Keratinocyte (primary cell): Measurements from ENCODE around the gene IL11RA. TPM values are rescaled to one million over a fixed set of nuclear protein-coding genes. Genes with fewer than 3 reads are reported as not detected.

Experiments
- DNase-seq: peaks from one replicate; pipeline ENCODE4 v3.0.0-alpha.2; 2011; ENCODE audit warnings: low read depth, missing footprints, low spot score
- FAIRE-seq: peaks from 2 replicates; lab custom pipeline; 2011; peaks lifted over from hg19 to GRCh38; lab: Jason Lieb, UNC
- H2AFZ ChIP-seq: 2 replicates; pipeline ENCODE4 v1.6.0; 2012; ENCODE audit warnings: low read length, control low read depth, inconsistent platforms; ENCODE audit not compliant: control insufficient read depth
- H3K27ac ChIP-seq: 2 replicates; pipeline ENCODE4 v1.5.1; 2011; ENCODE audit warnings: low read length; ENCODE audit not compliant: control insufficient read depth, insufficient read depth
- H3K27me3 ChIP-seq: 3 replicates; pipeline ENCODE4 v1.6.0; 2011; ENCODE audit warnings: low read length; ENCODE audit not compliant: control insufficient read depth, insufficient read depth; ENCODE audit errors: extremely low read depth
- H3K36me3 ChIP-seq, 2 experiments: 2 replicates in 1 of 2; 3 replicates in 1 of 2; pipeline ENCODE4 v1.5.1; 2011; ENCODE audit warnings: low read length in 2 of 2, mild to moderate bottlenecking in 1 of 2; ENCODE audit not compliant: control insufficient read depth in 2 of 2, insufficient read depth in 2 of 2; ENCODE audit errors: extremely low read depth in 1 of 2
- H3K4me1 ChIP-seq: 3 replicates; pipeline ENCODE4 v1.5.1; 2011; ENCODE audit warnings: low read length; ENCODE audit not compliant: control insufficient read depth, insufficient read depth; ENCODE audit errors: extremely low read depth
- H3K4me2 ChIP-seq: 3 replicates; pipeline ENCODE4 v1.6.0; 2011; ENCODE audit warnings: low read depth, low read length; ENCODE audit not compliant: control insufficient read depth, insufficient read depth; ENCODE audit errors: extremely low read depth
- H3K4me3 ChIP-seq, 3 experiments: fragments of 200-600 bp in 1 of 3; sonication (generic) in 1 of 3; 2 replicates in 2 of 3; 3 replicates in 1 of 3; pipeline ENCODE4 v1.5.1; 2011 to 2016; ENCODE audit warnings: low read length in 3 of 3, mild to moderate bottlenecking in 3 of 3, control low read depth in 2 of 3, inconsistent platforms in 1 of 3, low read depth in 1 of 3, mixed read lengths in 1 of 3, mixed run types in 1 of 3, moderate library complexity in 1 of 3; ENCODE audit not compliant: control insufficient read depth in 2 of 3, insufficient read depth in 2 of 3; ENCODE audit errors: extremely low read depth in 1 of 3
- H3K79me2 ChIP-seq: 2 replicates; pipeline ENCODE4 v1.6.0; 2012; ENCODE audit warnings: low read length; ENCODE audit not compliant: control insufficient read depth, insufficient read depth
- H3K9ac ChIP-seq: 3 replicates; pipeline ENCODE4 v1.6.0; 2011; ENCODE audit warnings: low read length; ENCODE audit not compliant: control insufficient read depth, insufficient read depth; ENCODE audit errors: extremely low read depth
- H3K9me1 ChIP-seq: 3 replicates; pipeline ENCODE4 v1.6.0; 2011; ENCODE audit warnings: low read length; ENCODE audit not compliant: control insufficient read depth, insufficient read depth; ENCODE audit errors: extremely low read depth
- H3K9me3 ChIP-seq: 2 replicates; pipeline ENCODE4 v1.5.1; 2012; ENCODE audit warnings: low read depth, low read length; ENCODE audit not compliant: control insufficient read depth
- H4K20me1 ChIP-seq: 3 replicates; pipeline ENCODE4 v1.6.0; 2011; ENCODE audit warnings: low read length; ENCODE audit not compliant: control insufficient read depth, insufficient read depth; ENCODE audit errors: extremely low read depth
- EZH2 ChIP-seq: IDR thresholded peaks from one replicate; pipeline ENCODE4 v1.6.1; 2012; ENCODE audit warnings: inconsistent platforms, mild to moderate bottlenecking, low read length, moderate library complexity
- dilution Hi-C: fragments of 300-500 bp; cut with MboI; formaldehyde crosslinking; loops from one replicate; pipeline ENCODE4 v1.7.0; 2020; ENCODE audit warnings: low sequenced_read_pairs; ENCODE audit not compliant: extremely low pct_ligation_motif_present
- polyA plus RNA-seq, 5 experiments: library from polyadenylated mRNA; depleted of rRNA in 3 of 5; stranded (reverse) in 3 of 5; stranded (forward) in 1 of 5; unstranded in 1 of 5; fragments of >200 nt; gene quantifications; 1 replicate in 1 of 5; 2 replicates in 3 of 5; 3 replicates in 1 of 5; pipeline versions ENCODE4 v1.2.1 to v1.2.3, GENCODE V29; 2011 to 2012; ENCODE audit warnings: missing spikeins in 2 of 5, low read depth in 1 of 5, low replicate concordance in 1 of 5
- TF ChIP-seq, protein P1 (sequence below), 3 experiments: IDR thresholded peaks in 1 of 3; conservative IDR thresholded peaks in 1 of 3; optimal IDR thresholded peaks in 1 of 3; 2 replicates in 2 of 3; 3 replicates in 1 of 3; pipeline versions ENCODE3 to v1.5.1; 2011; ENCODE audit warnings: low read length in 3 of 3, mild to moderate bottlenecking in 3 of 3, moderate library complexity in 2 of 3, control low read depth in 1 of 3, inconsistent platforms in 1 of 3; ENCODE audit not compliant: insufficient read depth in 2 of 3; ENCODE audit errors: extremely low read depth in 1 of 3

Gene IL11RA
- polyA plus RNA-seq, 1 donor (not counting 4 experiments of a cell fraction or from before 2014, with no cell fraction given) = 3.1 TPM

DNA sequence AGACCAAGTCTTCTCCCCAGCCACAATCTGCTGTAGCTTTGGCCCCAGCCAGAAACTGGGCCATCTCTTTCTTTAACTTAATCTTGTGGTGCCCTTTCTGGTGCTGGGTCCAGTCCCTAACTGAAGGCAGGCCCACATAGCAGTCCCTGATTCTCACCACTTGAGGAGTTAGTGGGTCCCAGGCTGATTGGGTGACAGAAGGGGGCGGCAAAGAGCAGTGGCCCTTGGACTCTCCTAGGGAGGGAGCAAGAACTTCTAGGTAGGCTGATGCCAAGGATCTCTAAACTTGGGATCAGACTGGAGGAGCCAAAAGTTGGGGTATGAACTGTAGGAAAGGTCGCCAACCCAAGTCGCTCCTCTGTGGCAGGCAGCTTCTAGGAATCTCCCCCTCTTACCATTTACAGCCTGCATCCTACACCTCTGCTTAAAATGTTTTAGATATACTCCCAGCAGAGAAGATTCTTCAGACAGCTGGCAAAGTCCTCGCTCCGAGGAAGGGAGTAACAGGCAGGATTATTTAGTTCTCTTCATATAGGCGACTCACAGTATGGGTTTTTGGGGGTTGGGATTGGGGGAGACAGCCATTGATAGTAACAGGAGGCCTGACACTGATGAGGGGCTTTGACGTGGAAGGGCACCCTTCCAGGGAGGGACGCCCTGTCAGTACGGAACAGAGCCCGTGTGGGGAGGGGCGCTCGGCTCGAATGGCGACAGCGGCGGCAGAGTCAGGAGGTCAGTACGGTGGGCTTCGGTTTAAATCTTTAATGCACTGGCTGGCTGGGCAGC is 12.5 kb downstream of the IL11RA start:
- Histone ChIP-seq H3K4me1 (peaks cover 53% of the 10 kb centered on the region), H3K9ac (peak overlapping the region; percentile 75), H3K4me2 (peak overlapping the region; percentile 93), H3K79me2 (peaks cover 29% of the 10 kb centered on the region), H3K4me3 (peak overlapping the region; percentile 68 to 77 (median 73)), H3K36me3 (peaks cover 0 to 11% of the 10 kb centered on the region in 2 experiments), H3K27ac (peak overlapping the region; percentile 86), H4K20me1 (peaks cover 2% of the 10 kb centered on the region), H3K9me3 (no peaks in the 10 kb centered on the region), H3K27me3 (no peaks in the 10 kb centered on the region), H3K9me1 (peaks cover 5% of the 10 kb centered on the region), H2AFZ (peak overlapping the region; percentile 64)
- no peak for TF ChIP-seq EZH2
- TF ChIP-seq, protein P1, sequence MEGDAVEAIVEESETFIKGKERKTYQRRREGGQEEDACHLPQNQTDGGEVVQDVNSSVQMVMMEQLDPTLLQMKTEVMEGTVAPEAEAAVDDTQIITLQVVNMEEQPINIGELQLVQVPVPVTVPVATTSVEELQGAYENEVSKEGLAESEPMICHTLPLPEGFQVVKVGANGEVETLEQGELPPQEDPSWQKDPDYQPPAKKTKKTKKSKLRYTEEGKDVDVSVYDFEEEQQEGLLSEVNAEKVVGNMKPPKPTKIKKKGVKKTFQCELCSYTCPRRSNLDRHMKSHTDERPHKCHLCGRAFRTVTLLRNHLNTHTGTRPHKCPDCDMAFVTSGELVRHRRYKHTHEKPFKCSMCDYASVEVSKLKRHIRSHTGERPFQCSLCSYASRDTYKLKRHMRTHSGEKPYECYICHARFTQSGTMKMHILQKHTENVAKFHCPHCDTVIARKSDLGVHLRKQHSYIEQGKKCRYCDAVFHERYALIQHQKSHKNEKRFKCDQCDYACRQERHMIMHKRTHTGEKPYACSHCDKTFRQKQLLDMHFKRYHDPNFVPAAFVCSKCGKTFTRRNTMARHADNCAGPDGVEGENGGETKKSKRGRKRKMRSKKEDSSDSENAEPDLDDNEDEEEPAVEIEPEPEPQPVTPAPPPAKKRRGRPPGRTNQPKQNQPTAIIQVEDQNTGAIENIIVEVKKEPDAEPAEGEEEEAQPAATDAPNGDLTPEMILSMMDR (optimal IDR thresholded peaks at IDR 0.05 in 1 of 3, IDR thresholded peaks at IDR 0.05 in 1 of 3, conservative IDR thresholded peaks at IDR 0.05 in 1 of 3; ENCODE audit: extremely low read depth in 1 of 3, insufficient read depth in 2 of 3, low read length in 3 of 3) = peak in 2 of 3 experiments; percentile 72 to 99
- DNase-seq (no peak), FAIRE-seq (peak; percentile 82)
- dilution Hi-C loops = no loop called here

GRCh38 chr9:34665067-34665380 is 13.0 kb downstream of the IL11RA start:
- Histone ChIP-seq H3K27ac (peak overlapping the region; percentile 86), H3K36me3 (peaks cover 0 to 11% of the 10 kb centered on the region in 2 experiments), H3K9ac (peak overlapping the region; percentile 75), H3K79me2 (peaks cover 29% of the 10 kb centered on the region), H3K4me3 (peak overlapping the region; percentile 68 to 77 (median 73)), H2AFZ (peak overlapping the region; percentile 64), H3K9me3 (no peaks in the 10 kb centered on the region), H4K20me1 (peaks cover 2% of the 10 kb centered on the region), H3K4me2 (peak overlapping the region; percentile 93), H3K4me1 (peaks cover 48% of the 10 kb centered on the region), H3K9me1 (peaks cover 5% of the 10 kb centered on the region), H3K27me3 (no peaks in the 10 kb centered on the region)
- dilution Hi-C loops = no loop called here
- DNase-seq (no peak), FAIRE-seq (no peak)
- TF ChIP-seq, protein P1 (optimal IDR thresholded peaks at IDR 0.05 in 1 of 3, IDR thresholded peaks at IDR 0.05 in 1 of 3, conservative IDR thresholded peaks at IDR 0.05 in 1 of 3; ENCODE audit: extremely low read depth in 1 of 3, insufficient read depth in 2 of 3, low read length in 3 of 3) = no peak
- no peak for TF ChIP-seq EZH2
